NCI-H345 treated with DMSO at 0.1 percent for 48 hours (cell line): Measurements from ENCODE around the gene UBE2O.

Source experiments
- DNase-seq: peaks from one replicate; lab custom pipeline; 2025; ENCODE audit not compliant: unreplicated experiment; lab: John Stamatoyannopoulos, UW

UBE2O gene

GRCh38 chr17:76417499-76418143 lies 35.3 kb downstream of the UBE2O start:
- DNase-seq = peak; percentile 22

DNA sequence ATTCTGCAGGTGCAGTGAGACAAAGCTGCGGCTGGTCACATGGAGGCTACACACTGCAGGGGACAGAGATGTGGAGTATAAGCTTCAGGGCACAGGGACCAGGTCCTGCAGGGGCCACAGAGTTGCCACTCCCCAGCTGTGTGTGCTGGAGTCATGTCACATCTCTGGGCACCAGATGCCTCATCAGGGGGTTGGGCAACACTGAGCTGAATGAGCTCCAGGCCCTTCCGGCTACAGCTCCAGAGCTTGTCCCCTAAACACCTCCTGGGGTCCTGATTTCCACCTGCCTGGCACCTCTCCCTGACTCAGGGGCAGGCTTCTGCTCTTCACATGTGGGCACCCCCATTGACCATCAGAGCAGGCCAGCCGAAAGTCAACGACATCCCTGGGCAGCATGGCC lies 36.1 kb downstream of the UBE2O start:
- DNase-seq = no peak

GRCh38 chr17:76416457-76416856 lies 36.5 kb downstream of the UBE2O start:
- no peak for DNase-seq

- DNase-seq = no peak
Measured at GRCh38 chr17:76415786-76416185, 37.2 kb downstream of the UBE2O start.

DNA sequence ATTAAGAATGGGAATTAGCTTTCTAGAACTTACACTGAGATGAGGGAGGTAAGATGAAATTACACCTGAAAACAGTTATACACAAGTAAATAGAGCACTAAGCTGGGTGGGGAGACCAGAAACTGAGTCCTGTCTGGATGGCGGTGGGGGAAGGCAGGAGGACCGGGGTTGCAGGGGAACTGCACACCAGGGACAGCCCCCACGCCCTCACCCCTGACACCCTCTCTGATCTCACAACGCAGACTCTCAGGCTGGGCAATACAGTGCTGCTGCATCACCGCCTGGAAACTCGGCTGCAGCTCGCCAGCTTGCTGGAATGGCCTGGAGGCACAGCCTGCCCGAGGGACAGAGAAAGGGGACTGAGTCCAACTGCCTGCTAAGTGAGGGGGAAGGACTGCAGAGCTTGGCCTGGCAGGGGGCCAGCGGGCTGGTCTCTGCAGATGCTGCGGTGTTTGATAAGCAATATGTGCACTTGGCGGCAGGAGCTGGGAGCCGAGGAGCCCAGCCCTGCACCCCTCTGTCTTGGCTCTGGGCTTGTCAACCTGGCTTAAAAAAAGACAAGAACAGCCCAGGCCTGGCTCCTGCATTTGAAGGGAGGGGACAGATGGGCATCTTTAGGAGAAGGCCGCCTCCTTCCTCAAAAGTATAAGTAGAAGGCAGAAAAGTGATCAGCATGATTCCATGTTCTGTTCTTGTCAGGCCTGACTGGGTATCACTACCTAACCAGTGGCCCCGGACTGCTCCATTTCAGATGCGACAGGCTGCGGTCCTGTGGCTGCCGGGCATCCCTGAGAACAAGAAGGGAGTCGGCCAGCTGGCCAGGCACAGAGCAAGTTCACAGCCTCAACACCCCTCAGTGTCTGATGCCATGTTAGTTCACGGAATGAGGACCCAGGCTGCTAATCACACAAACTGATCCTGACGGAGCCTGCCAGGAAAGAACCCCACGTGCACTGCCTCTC lies 38.3 kb downstream of the UBE2O start:
- peak; percentile 76 for DNase-seq

DNA sequence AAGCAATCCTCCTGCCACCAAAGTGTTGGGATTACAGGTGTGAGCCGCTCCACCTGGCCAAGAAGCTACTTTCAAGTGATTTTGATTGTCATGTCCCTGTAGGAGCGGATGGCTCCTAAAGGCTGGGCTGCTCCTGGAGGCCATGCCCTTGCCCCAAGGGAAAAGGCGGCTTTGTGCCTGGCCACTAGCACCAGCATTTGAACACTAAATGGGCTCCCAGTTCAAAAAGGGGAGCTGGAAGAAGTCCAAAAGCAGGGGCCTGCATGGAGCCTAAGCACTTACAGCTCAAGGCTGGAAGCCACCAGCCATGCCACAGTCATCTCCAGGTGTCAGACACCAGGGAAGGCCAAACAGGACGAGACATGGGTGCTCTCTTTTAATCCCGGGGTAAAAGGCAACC lies 41.7 kb downstream of the UBE2O start:
- DNase-seq = no peak

- DNase-seq = no peak
Measured at GRCh38 chr17:76410328-76410965, 42.5 kb downstream of the UBE2O start.

- DNase-seq = peak; percentile 80
Measured at GRCh38 chr17:76408037-76408849, 44.7 kb downstream of the UBE2O start.

DNA sequence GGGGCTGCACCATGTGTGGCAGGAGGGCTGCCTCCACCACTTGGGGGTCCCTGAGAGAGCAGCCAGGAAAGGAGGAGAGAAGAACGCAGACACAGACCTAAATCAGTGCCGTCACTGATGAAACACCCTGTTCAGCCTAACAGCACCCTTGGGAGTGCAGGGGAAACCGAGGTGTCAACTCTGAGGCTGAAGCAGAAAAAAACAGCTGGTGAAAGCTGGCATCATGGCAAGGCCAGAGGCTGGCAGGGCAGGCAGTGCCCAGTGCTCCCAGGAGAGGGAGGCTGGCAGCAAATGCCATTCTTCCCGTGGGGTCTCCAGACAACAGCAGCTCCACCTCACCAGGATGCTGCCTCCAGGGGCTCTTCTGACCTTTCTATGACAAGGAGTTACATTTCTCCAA lies 45.4 kb downstream of the UBE2O start:
- DNase-seq = no peak

DNA sequence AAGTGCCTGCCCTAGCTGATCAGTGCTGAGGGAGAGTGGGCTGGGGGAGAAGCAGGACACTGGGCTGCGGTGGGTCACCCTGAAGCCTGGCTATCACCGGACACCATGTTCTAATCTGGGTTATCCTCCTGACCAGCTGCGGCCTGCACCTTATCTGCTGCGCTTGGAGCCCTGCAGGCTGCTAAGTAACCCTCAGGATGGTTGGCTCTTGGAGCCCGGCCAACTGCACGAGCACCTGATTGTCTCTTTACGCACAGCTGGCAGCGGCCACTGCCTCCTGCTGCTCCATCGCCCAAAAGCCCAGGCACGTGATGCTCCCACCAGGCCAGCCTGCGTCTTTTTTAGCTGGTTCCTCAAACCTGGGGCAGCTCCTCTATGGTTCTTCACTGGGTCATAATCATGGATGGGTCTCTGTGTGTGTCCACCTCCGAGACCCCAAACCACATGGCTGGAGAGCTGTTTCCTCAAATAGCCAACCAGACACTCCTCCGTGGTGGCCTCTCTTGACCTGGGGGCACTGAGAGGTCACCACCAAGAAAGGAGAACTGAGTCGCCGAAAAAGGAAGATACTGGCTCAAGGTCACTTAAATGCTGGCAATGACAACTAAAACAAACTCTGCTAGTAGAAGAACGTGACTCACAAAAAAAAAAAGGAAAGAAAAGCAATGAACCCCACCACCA lies 46.8 kb downstream of the UBE2O start:
- peak; percentile 89 for DNase-seq

DNA sequence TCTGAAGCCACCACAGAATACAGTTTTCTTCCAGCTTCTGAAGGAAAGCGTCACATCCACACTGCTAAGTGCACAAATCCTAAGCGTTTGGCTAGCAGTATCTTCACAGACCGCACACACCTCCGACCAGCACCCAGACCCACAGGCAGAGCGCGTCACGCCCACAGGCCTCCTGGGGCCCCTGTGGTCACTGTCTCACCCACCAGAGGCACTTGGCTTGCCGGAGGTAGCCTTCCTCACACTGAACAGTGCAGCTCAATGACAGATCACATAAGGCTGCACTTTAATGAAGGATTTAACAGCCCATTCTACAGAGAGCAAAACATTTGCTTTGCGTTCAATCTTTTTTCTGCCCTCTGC lies 47.4 kb downstream of the UBE2O start:
- DNase-seq = no peak

GRCh38 chr17:76404976-76405563 lies 47.9 kb downstream of the UBE2O start:
- no peak for DNase-seq

- DNase-seq = no peak
Measured at GRCh38 chr17:76404256-76404655, 48.7 kb downstream of the UBE2O start.

DNA sequence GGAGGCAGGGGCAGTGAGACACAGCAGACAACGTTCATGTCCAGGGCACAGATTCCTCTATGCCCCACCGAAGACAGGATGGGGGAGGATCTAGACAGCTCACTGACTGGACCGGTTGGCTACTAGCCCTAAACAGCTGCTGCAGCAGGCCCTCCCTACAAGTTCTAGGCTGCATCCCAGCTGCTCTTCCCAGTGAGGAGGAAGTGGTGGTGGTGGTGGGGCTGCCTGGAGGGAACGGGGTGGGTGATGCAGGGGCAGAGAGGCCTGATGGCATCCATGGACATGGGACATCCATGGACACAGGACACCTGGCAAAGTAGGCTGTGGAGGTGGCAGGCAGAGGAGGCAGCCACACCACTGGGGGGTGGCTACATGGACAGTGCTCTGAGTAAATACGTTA lies 50.2 kb downstream of the UBE2O start:
- no peak for DNase-seq

DNA sequence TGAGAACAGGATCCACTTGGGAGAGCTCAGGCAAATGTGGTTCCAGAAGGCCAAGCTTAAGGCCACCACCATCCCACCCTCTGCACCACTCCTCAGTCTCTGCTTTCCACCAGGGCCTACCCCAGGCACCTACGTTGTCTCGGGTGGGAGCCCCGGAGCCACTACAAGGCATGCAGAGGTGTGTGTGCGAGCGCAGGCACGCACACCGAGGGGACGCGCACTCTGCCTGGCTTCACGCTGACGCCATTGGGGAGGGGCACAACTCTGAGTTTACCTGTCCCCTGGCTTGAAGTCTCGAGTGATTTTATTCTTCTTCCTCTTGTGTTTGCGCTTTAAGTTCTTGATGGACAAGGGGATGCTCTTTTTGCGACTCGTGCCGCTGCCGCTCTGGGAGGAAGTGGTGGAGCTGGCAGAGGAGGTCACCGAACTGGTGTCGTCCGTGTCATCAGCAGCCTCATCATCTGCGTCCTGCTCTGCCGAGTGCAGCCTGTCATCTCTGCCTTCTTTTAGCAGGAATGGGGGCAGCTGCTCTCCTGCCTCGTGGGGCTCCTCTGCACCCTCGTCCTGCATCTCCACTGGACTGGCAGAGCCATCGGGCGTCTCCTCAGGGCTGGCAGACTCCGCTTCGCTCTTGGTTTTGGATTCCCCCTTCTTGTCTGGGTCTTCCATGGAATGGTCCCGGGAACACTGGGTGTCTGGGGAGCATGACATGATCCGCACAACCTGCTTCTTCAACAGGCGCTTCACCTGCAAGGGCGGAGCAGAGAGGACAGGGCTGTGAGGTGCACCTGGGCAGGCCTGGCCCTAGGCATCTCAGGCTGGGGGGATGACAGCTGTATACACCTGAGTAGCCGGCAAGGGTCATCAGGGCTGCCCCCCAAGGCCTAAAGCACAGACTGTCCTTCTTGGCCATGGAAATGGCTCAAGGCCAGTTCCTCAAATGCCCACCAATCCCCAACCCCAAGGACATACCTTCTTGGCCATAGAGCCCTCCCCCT lies 53.5 kb downstream of the UBE2O start:
- DNase-seq = no peak

DNA sequence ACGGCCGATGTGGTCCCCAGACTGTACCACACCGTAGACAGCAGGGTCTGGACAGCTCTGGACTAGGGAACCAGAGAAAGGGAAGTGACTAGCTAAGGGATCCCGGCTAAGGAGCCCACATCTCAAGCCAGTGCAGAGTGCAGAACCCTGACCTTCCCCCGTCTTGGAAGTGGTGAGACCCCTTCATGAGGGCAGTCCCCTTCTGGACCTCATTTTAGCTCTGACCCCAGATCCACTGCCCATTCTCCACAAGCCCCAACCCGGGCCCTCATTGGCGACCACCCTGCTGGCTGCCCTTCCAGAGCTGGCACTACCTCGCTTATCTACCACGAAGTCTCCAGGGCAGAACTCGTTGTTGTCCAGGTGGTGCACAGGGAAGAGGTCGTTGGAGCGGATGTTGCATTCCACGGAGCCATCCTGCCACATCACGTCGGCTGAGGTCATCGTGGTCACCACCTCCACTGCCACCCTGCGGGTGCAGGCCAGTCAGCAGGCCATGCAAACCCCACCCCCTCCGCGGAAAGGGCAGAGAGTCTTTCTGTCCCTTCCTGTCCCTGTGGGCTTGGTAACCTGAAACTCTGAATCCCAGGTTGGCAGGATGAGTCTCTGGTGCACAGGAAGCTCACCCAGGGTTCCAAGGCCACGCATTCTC lies 54.3 kb downstream of the UBE2O start:
- no peak for DNase-seq

DNA sequence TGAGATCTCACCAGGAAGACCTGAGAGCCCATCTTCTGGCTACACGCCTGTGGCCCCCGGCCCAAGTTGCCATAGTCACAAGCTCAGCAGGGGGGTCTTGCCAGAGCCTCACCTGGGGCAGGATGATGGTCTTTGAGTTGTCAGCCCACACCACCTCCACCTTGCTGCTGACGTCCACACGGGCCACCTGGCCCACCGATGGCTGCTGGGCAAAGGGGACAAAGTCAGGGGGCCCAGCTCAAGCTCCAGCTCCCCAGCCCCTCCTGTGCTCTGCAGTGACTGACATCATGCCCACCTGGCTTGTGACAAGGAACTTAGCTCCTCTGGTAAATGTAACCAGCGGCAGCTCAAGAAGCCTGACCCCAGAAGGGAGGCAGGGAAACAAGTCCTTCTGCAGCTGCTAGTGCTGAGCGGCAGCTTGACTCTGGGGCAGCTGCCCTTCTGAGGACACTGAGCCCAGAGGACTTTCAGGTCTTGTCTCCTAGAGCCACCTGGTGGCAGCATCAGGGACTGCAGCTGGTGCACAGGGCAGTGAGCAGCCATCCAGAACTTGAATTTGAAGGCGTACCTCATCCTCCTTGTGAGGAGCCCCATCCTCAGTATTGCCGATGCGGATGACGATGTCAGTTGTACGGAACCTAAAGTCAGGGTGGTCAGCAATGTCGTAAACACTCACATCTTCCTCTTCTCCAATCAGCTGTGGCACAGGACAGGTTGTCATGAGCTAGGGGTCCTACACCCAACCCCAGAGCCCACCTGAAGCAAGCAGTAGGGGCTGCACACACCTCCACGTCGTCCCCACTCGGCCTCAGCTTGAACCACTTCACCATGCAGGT lies 55.0 kb downstream of the UBE2O start:
- DNase-seq = peak; percentile 48

DNA sequence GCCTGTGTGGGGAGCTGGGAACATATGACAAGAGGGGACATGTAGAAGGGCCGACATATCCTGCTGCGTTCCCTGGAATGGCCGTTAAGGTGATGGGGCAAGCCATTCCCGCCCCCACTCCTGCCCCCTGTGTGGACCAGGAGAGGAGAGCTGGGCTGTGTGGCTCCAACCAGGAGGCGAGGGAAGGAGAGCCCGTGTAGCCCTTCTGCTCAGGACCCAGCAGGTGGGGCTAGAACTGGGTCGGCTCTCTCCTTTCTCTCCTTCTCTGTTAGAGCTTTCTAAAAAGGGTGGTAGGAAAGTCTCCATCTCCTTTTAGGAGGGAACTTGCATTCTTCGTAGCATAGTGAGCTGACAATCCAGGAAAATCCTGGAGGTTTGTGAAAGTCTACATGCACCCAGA lies 55.8 kb downstream of the UBE2O start:
- no peak for DNase-seq
